Activated naive CD8-positive, alpha-beta T cell treated with anti-CD3 and anti-CD28 coated beads for 36 hours (primary cell): ENCODE data around the gene ENHO. TPM values are rescaled to one million over a fixed set of nuclear protein-coding genes. Genes with fewer than 3 reads are reported as not detected.

Source experiments
- DNase-seq: peaks from one replicate; pipeline ENCODE4 v3.0.0; 2021
- H3K27ac Mint-ChIP-seq: one replicate; pipeline ENCODE4 v1.8.0; 2022; ENCODE audit warnings: mild to moderate bottlenecking, moderate library complexity, mixed read lengths
- H3K27me3 Mint-ChIP-seq: one replicate; pipeline ENCODE4 v1.8.0; 2022; ENCODE audit warnings: mild to moderate bottlenecking, mixed read lengths
- H3K36me3 Mint-ChIP-seq: one replicate; pipeline ENCODE4 v1.8.0; 2021; ENCODE audit warnings: mild to moderate bottlenecking, mixed read lengths
- H3K4me1 Mint-ChIP-seq: one replicate; pipeline ENCODE4 v1.8.0; 2021; ENCODE audit warnings: mixed read lengths
- H3K4me3 Mint-ChIP-seq: one replicate; pipeline ENCODE4 v1.8.0; 2022; ENCODE audit warnings: mild to moderate bottlenecking, moderate library complexity, mixed read lengths
- H3K9me3 Mint-ChIP-seq: one replicate; pipeline ENCODE4 v1.8.0; 2022; ENCODE audit warnings: mixed read lengths
- total RNA-seq, 2 experiments: library from RNA; stranded (reverse); gene quantifications; one replicate each; pipeline ENCODE4 v1.2.3, GENCODE V29; 2021

ENHO gene
- total RNA-seq, 2 experiments from 2014 or later: 0.27 TPM; not detected in 1

- Mint-ChIP-seq H3K27me3 (peaks cover 34% of the 10 kb centered on the region), H3K9me3 (no peaks in the 10 kb centered on the region), H3K36me3 (no peaks in the 10 kb centered on the region), H3K4me3 (no peak overlapping the region), H3K27ac (no peak overlapping the region), H3K4me1 (no peaks in the 10 kb centered on the region)
- no peak for DNase-seq
These were observed 37.0 kb upstream of the ENHO start for GRCh38 chr9:34559624-34560455.

- Mint-ChIP-seq H3K9me3 (no peaks in the 10 kb centered on the region), H3K27ac (no peak overlapping the region), H3K27me3 (peaks cover 33% of the 10 kb centered on the region), H3K4me3 (no peak overlapping the region), H3K36me3 (no peaks in the 10 kb centered on the region), H3K4me1 (no peaks in the 10 kb centered on the region)
- DNase-seq: no peak
These were observed 36.3 kb upstream of the ENHO start for GRCh38 chr9:34558919-34559623.

GRCh38 chr9:34558364-34558763 lies 35.6 kb upstream of the ENHO start:
- no peaks in the 10 kb centered on the region for H3K9me3 Mint-ChIP-seq

DNA sequence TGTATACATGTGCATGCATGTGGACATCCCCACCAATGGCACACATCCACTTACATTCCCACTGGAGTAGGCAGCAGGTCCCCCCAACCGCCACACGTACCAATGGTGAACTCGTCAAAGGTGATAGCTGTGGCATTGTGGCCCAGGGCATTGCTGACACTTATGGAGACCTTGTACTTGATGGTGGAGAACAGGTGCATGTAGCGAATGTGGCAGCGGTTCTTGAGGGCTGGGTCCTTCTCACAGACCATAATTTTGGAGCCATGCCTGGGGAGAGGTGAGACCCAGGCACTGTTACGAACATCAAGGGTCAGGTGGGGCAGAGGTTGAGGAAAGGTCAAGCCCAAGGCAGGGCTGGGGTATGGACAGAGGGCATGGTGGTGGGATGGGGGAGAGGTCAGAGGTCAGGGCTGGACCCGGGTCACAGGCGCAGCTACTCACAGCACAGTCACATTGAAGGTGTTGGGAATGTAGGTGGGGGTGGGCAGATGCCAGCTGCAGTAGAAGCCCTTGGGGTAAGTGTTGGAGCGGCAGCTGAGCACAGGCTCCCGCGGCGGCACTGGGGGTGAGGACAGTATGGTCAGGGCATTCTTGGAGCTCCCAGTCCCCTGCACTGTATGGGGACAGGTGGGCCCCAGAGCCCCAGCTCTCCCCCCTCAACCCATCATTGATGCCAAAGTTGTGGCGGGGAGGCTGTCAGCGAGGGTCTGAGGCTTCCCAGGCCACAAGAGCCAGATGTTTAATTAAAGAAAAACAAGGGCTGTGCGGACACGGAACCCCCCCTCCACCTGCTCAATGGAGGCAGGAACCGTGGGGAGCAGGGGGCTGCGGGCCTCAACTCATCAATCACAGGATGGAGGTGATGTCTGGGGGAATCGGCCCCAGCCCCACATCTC lies 34.9 kb upstream of the ENHO start:
- Mint-ChIP-seq H3K27ac (no peak overlapping the region), H3K9me3 (no peaks in the 10 kb centered on the region)
- no peak for DNase-seq

More at GRCh38 chr9:34558364-34558763, 35.6 kb upstream of the ENHO start:
- Mint-ChIP-seq H3K4me1 (no peaks in the 10 kb centered on the region), H3K27ac (no peak overlapping the region), H3K36me3 (no peaks in the 10 kb centered on the region), H3K4me3 (no peak overlapping the region), H3K27me3 (peaks cover 33% of the 10 kb centered on the region)
- DNase-seq: no peak

GRCh38 chr9:34556949-34557348 lies 34.2 kb upstream of the ENHO start:
- no peak overlapping the region for H3K27ac Mint-ChIP-seq
- no peak for DNase-seq
- no peaks in the 10 kb centered on the region for H3K36me3 Mint-ChIP-seq
- H3K27me3 Mint-ChIP-seq: peaks cover 33% of the 10 kb centered on the region
- no peak overlapping the region for H3K4me3 Mint-ChIP-seq
- H3K4me1 Mint-ChIP-seq: no peaks in the 10 kb centered on the region
- no peaks in the 10 kb centered on the region for H3K9me3 Mint-ChIP-seq

More for the DNA sequence above, 34.9 kb upstream of the ENHO start:
- Mint-ChIP-seq H3K4me1 (no peaks in the 10 kb centered on the region), H3K36me3 (no peaks in the 10 kb centered on the region), H3K27me3 (peaks cover 33% of the 10 kb centered on the region), H3K4me3 (no peak overlapping the region)

- H3K9me3 Mint-ChIP-seq: no peaks in the 10 kb centered on the region
These were observed 33.2 kb upstream of the ENHO start for GRCh38 chr9:34555936-34556525.

DNA sequence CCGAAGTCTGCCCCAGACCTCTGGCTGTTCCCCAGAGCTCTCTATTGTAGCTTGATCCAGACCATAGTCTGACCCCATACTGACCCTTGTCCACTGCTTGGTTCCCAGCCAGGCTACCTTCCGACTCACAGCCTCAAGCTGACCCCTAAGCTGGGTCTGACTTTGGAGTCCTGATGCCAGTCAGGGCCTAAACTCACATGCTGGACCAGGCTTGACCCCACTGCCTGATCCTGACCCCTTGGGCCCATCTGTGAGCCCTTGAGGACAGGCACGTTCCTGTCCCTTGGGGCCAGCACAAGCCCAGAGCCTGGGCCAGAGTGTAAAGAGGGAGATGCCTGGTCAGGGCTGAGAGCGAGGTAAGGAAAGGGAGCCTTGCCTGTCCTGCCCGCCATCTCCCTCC lies 32.7 kb upstream of the ENHO start:
- no peak overlapping the region for H3K4me3 Mint-ChIP-seq
- no peaks in the 10 kb centered on the region for H3K9me3 Mint-ChIP-seq
- H3K36me3 Mint-ChIP-seq: no peaks in the 10 kb centered on the region
- no peak for DNase-seq
- no peak overlapping the region for H3K27ac Mint-ChIP-seq
- peaks cover 33% of the 10 kb centered on the region for H3K27me3 Mint-ChIP-seq
- H3K4me1 Mint-ChIP-seq: no peaks in the 10 kb centered on the region

More at GRCh38 chr9:34555936-34556525, 33.2 kb upstream of the ENHO start:
- Mint-ChIP-seq H3K27ac (no peak overlapping the region), H3K27me3 (peaks cover 33% of the 10 kb centered on the region), H3K4me3 (no peak overlapping the region), H3K4me1 (no peaks in the 10 kb centered on the region), H3K36me3 (no peaks in the 10 kb centered on the region)
- no peak for DNase-seq

DNA sequence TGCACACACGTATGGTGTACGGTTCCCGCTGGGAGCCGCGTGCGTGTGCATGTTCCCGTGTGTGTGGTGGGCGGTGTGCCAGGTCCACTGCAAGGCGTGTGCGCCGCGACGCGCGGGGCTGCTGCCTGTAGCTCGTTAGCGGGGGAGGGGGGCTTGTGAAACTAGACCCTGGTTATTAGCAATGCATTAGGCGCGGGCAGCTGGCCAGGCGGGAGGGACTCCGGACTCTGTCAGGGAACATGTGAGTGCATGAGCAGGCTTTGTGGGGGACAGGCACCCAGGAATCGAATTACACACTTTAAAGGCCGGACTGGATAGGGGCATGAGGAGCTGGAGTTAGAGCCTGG lies 32.2 kb upstream of the ENHO start:
- Mint-ChIP-seq H3K4me3 (no peak overlapping the region), H3K9me3 (no peaks in the 10 kb centered on the region), H3K27ac (no peak overlapping the region), H3K27me3 (peaks cover 29% of the 10 kb centered on the region), H3K36me3 (no peaks in the 10 kb centered on the region), H3K4me1 (no peaks in the 10 kb centered on the region)
- DNase-seq: no peak

- Mint-ChIP-seq H3K9me3 (no peaks in the 10 kb centered on the region), H3K27me3 (peaks cover 26% of the 10 kb centered on the region), H3K36me3 (no peaks in the 10 kb centered on the region), H3K27ac (no peak overlapping the region), H3K4me1 (no peaks in the 10 kb centered on the region), H3K4me3 (no peak overlapping the region)
- DNase-seq: no peak
These were observed 31.6 kb upstream of the ENHO start for GRCh38 chr9:34554211-34555001.

DNA sequence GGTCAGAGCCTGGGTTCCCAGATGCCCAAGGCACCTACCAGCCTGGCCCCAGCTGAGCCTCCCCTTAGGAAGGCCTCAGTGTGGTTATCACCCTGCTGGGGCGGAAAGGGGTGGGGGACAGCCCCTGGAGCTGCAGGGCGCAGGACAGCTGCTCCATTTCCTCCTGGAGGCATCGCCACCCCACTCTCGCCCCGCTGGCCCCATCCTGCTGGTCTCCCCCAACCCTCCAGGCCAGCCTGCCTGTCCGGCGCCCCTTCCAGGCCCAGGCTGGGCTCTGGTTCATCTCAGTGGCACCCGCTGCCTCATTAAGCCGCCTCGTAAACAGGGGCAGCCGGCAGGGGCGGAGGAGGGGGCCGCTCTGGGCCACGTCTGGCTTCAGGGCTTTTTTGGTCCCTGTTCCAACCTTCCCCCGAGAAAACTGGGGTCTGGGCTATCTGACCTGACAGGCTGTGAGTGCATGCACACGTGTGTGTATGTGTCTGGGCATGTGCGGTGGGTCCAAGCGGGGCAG lies 30.8 kb upstream of the ENHO start:
- Mint-ChIP-seq H3K9me3 (no peaks in the 10 kb centered on the region), H3K27ac (no peak overlapping the region), H3K4me1 (no peaks in the 10 kb centered on the region), H3K27me3 (peaks cover 20% of the 10 kb centered on the region), H3K4me3 (no peak overlapping the region), H3K36me3 (no peaks in the 10 kb centered on the region)
- no peak for DNase-seq

GRCh38 chr9:34552986-34553385 lies 30.2 kb upstream of the ENHO start:
- no peak for DNase-seq
- H3K9me3 Mint-ChIP-seq: no peaks in the 10 kb centered on the region
- peaks cover 18% of the 10 kb centered on the region for H3K27me3 Mint-ChIP-seq
- no peaks in the 10 kb centered on the region for H3K36me3 Mint-ChIP-seq
- H3K4me1 Mint-ChIP-seq: no peaks in the 10 kb centered on the region
- H3K4me3 Mint-ChIP-seq: no peak overlapping the region
- H3K27ac Mint-ChIP-seq: no peak overlapping the region

DNA sequence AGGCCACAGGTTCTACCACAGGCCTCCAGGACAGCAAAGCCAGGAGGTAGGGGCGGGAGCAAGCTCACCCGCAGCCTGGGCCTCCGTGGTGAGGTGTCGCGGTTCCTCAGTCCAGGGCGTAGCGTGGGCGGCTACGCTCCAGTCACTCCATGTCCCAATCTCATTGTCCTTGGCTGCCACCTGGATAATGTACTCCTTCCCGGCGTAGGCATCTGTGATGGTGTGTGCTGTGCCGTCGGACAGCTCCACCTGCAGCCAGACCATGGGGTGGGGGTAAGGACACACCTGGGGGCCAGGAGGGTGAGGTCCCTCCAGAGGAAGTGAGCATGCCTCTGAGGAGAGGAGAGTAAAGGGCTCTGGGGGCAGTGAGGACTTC lies 29.8 kb upstream of the ENHO start:
- H3K27ac Mint-ChIP-seq: no peak overlapping the region
- no peak for DNase-seq
- no peaks in the 10 kb centered on the region for H3K36me3 Mint-ChIP-seq
- H3K4me1 Mint-ChIP-seq: no peaks in the 10 kb centered on the region
- H3K9me3 Mint-ChIP-seq: no peaks in the 10 kb centered on the region
- peaks cover 14% of the 10 kb centered on the region for H3K27me3 Mint-ChIP-seq
- H3K4me3 Mint-ChIP-seq: no peak overlapping the region

GRCh38 chr9:34551751-34552605 lies 29.2 kb upstream of the ENHO start:
- Mint-ChIP-seq H3K36me3 (no peaks in the 10 kb centered on the region), H3K9me3 (no peaks in the 10 kb centered on the region), H3K27me3 (peaks cover 15% of the 10 kb centered on the region), H3K4me3 (no peak overlapping the region), H3K27ac (no peak overlapping the region), H3K4me1 (no peaks in the 10 kb centered on the region)
- no peak for DNase-seq
